GF-D8 (cell line): ENCODE measurements around the gene RRP15.

Source experiments
- DNase-seq: peaks from one replicate; lab custom pipeline; 2025; lab: John Stamatoyannopoulos, UW

The RRP15 gene

DNA sequence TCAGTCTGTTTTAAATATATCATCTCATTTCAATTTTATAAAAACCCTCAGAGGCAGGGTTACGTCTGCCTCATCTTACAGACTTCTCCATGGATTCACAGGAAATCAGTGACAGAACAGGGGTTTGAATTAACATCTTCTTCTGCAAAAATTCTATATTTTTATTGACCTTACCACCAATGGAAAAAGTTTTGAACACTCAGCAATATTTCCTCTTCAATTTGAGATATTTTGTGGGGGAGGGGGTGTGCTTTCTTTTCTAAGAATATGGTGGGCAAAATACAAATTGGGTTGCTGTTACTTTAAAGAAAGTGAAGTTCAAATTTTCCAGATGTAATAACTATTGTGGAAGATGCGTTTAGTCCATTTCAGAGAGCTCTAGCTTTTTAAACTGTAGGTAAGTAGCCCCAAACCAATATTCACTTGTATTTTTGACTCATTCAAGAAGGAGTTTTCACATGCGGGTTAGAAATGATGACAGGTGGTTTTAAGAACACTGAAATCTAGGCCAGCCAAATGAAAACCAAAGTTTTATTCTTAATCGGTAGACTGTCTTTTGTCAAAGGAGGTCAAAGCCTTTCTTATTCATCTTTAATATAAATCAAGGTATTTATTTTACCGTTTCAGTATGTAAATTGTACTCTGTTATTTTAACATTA is 77.5 kb downstream of the RRP15 start:
- no peak for DNase-seq

DNA sequence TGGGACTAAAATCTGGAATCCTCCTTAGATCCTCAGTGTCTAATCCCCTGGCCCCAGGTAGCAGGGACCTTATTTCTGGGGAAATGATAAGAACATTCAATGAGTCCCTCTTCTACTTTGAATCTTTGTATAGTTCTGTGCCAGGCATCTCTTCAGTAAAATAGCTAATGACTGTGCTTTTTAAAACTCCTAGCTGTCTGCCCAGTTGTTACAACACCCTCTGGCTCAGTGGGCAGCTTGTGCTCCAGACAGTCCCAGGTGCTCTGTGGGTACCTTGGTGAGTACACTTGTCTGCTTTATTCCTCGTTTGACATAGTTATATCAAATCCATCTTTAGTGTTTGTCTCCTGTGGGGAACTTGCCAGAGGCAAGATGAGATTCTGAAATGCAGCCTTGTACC is 78.0 kb downstream of the RRP15 start:
- no peak for DNase-seq

DNA sequence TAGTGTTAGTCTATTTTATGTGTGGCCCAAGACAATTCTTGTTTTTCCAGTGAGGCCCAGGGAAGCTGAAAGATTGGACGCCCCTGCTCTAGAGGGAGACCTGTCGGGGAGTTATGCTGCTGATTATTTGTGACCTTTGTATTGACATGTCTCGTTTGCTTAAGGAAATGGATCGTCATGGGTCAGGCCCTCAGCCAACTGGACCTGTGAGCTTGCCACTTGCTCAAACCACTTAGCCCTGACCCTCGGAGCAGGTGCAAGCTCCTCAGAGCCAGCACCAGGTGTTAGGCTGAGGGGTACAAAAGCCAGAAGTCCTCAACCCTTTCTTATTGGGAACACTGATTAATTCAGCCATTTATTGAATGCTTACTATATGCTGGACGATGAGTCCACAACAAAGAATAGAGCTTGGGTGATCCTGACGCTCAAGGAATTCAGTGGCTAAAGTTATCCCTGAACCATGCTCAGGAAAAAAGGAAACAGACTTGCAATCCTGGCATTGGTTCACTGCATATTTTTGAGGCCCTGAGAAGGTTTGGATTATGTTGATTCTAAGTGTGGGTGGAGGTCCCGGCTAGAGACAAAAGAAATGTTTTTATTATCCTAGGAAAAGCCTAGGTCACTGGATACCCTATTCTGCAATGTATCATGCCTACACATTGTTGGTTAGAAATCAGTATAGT is 79.1 kb downstream of the RRP15 start:
- no peak for DNase-seq

DNA sequence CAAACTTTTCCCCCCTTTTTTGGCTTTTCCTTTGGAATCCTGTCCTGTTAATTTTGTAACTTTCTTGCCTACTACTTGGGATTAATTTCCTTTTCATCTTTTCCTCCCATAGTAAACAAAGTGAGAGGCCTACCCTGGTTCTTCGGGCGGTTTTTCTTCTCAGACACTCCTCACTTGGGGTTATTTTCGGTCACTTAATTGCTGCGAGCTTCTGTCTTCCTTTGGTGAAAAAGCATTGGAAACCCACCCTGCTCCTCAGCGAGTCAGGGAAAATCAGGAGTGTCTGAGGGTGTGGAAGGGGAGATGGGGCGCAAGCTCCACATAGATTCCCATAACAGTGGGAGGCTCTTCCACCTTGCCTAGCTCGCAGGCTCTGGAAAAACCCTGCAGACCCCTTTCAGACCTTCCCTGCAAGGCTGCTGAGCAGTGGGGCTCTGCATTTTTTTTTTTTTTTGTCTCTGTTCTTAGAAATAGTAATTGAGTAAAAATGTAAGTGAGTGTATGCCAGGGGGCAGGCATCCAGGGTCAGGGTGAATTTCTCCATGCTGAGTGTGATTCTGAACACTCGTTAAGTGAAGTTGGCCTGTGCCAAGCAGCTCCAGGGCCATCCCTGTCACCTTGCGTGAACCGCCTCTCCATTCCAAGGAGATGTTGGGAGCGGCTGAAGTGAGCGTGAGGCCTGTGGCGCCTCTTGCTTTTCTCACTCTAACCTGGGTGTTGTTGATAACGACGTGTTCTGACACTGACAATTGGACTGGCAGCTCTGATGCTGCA is 80.3 kb downstream of the RRP15 start:
- no peak for DNase-seq

DNA sequence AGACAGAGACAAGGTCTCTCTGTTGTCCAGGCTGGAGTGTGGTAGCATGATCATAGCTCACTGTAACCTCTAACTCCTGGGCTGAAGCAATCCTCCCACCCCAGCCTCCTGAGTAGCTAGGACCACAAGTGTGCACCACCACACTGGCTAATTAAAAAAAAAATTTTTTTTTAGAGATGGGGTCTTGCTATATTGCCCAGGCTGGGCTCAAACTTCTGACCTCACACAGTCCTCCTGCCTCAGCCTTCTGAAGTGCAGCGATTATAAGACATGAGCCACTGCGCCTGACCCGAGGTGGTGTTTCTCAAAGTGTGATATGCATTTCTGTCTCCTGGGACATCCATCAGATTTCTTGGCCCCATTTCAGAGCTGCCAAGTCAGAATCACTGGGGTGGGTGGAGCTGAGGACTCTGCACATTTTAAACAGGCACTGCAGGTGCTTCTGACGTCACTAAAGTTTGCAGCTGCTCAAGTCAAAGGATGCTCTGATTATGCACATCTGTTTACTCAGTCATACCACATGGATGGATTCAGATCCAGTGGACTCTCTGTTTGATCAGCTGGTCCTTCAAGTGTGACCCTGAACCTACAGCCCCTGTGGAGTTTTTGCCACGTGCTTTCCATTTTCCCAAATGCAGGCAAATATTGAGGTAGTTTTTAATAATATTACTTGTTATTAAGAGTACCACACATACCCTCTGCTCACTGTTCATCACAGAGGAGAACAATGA is 81.4 kb downstream of the RRP15 start:
- no peak for DNase-seq

DNA sequence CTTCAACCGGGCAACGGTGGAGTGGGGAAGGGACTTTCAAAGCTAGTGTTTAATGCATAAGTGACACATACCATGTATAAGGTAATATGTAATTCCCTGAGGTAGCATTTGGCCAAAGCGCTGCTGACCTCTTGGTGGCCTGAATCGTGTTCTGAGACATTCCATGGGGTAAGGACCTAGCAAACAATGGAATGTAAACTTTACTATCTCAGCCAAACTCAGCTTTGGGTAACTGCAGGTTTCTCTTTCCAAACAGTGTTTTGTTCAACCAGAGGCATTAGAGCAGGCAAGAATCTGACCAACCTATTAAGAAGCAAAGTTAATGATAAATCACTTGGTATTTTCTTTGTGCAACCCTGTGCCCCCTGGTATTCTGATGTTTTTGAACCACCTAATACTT is 82.0 kb downstream of the RRP15 start:
- DNase-seq, result no peak

DNA sequence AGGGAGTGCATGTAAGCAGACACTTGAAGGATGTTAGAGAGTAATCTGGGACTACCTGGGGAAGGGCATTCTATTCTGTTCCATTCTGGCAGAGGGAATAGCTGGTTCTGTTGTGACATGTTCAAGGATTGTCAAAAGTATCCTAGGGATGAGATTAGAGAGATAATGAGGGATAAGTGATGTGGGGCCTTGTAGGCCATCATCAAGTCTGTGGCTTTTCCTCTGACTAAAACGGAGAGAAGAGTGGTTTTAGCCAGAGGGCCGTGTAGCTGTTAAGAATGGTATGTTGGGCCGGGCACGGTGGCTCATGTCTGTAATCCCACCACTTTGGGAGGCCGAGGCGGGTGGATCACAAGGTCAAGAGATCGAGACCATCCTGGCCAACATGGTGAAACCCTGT is 83.6 kb downstream of the RRP15 start:
- no peak for DNase-seq

DNA sequence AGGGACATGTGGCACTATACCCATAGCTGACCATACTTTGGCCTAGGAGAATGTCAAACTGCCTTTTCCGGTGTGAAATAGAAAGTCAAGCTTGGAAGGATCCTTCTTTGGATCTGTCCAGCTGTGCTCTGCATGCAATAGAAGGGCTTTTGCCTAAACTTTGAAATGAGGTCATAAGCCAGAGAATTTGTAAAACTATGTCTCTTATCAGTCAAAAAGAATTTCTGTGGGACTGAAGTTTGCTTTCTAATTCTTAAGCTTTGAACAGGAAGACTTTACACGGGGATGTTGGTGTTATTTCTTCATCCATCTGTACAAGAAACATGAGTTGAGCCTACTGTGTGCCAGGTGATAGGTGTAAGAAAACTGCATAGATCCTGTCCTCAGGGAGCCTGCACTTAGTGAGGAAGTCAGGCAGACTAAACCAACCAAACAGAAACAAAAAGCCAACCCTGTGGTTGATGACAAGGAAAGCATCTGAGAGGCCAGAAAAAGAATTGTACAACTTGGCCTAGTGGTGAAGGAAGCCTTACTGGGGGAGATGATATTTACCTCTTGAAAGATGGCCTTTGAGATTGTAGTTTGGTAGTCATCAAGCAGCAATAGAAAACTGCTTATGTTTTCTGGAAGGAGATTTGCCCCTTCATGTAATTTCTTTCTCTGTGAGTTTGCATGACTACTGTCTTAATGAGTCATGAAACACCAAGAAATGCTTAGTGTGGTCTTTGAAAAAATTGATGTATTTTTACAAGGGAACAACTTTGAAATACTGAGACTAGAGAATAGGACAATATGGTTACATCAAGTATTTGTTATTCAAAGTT is 84.8 kb downstream of the RRP15 start:
- DNase-seq, result no peak

DNA sequence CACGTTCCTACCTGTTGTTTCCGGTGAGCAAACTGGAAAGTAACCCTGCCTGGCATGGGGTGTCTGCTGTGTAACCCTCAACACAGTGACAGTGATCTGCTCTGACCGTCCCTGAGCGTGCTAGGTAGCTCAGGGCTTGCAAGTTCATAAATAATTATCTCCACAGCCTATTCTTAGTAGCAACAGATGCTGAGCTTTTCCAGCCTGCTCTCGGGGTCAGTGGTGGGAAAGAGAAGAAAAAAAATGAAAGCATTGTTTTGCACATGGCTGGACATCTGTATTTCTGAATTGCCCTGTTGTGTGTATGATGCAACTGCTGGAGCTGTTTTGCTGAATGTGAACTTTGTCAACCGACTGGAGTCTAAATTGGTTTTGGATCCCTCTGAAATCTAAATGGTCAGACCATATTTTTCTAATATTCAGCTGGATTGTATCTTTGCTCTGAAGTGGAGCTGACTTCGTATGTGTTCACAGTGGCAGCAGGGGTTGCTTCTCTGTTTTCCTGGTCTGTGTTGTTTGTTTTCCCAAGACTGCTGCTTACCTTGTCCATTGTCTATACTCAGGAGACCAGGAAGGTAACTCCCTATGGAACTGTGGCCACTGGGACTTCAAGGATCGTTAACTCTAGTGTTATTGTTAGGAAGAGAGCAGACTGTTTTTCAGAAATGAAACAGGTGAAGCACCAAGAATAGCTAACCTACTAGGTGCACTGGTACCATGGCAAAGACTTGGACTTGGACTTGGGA is 87.0 kb downstream of the RRP15 start:
- DNase-seq, result no peak

DNA sequence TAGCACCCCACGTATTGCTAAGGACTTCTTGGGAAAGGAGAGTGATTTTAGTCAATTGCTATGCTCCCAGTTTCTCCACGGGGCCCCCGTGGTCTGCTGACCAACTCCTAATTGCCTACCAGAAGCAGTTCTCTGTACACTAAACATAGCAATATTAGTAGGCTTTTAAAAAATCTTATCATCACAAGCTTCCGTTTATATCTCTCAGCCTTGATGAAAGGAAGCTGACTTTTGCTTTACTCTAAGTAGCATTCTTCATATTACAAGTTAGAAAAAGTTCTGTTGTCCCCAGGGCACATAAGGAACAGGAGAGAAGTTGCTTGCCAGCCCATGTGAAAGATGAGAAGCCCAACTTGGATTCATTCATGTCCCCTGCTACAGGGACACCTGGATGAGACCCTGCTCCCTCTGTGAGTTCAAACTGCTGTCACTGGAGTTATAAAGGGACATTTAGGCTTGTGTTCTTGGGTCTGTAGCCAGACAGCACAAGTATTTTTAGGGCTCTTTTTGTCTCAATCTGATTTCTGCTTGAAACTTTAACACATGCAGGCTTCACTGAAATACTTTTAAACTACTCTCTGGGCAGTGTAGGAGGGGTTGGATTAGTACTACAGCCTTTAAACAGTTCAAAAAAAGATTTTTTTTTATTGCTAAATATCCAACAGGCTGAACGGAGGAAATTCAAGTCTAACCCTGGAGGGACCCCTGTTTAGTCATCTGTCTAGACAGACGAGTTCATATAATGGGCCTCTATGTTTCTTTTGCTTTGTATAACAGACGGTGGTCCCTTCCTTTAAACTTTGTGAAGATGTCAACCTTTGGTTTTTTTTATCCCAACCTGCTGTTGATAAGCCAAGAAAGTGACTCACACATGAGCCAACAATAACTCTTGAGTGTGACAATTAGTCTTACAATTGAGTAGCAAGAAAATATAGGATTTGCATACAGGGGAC is 89.6 kb downstream of the RRP15 start:
- DNase-seq, result no peak

DNA sequence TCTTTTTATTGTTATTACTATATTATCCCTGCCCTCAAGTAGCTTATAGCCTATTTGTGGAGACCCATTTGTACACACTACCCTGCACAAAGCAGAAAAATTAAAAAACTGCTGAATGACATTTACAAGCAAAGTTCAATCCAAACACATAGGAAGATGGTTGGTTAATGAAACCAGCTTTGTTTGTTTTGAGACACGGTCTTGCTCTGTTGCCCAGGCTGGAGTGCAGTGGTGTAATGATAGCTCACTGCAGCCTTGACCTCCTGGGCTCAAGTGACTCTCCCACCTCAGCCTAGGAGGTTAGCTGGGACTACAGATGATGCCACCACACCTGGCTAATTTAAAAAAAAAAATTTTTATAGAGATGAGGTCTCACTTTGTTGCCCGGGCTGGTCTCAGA is 91.6 kb downstream of the RRP15 start:
- DNase-seq, result no peak

DNA sequence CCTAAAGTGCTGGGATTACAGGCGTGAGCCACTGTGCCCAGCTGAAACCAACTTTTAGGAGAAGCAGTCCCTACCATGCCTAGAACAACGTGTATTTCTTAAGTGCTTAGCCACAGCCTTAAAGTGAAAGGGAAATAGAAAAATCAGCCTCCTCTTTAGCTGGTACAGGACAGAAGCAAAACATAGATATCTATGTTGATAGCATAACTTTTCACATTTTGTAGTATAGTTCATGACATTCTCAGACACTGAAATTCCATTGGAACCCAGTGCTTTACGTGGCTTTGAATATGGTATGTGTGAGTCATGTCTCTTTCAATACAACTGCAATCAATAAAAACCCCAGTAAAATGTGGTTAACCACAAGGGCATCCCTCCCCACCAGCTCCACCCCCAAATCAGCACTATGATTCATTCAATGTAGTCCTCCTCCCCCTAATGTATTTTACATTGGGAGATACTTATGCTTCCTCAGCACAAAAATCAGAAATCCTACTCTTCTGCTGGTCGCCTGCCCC is 92.1 kb downstream of the RRP15 start:
- DNase-seq, result no peak

DNA sequence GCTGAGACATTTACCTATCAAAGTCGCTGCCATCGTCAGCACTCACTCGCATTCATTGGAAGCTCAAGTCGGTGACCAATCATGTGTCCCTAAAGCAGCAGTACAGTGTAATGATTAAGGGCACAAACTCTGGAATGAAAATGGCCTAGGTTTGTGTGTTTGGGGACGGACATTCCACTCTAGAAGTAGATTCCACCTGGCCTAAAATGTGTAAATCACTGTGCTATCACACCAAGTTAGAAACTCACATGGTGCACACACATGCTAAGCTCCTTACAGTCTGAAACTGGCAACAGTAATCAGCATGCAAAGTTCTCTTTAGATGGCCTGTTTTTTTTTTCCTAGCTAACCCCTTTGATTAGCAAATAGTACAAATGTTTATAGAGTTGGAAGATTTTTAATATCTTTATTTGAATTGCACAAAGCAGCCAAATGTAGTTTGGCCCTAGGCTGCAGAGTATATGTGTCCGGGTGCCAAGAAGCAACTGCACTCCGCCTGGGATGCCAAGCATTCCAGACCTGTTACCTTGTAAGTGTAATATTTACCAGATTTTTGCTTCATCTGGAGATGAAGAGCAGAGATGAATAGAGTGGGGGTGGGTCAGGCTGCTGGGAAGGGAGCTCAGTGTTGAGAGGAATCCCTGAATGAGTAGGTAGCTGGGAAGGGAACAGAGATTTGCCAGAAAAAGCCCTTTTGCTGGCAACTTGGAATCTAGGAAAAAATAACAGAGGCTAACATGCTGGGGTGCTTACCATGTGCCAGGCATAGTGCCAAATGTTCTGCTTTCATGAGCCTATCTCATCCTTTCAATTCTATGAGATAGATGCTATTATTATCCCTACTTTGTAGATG is 95.3 kb downstream of the RRP15 start:
- no peak for DNase-seq

DNA sequence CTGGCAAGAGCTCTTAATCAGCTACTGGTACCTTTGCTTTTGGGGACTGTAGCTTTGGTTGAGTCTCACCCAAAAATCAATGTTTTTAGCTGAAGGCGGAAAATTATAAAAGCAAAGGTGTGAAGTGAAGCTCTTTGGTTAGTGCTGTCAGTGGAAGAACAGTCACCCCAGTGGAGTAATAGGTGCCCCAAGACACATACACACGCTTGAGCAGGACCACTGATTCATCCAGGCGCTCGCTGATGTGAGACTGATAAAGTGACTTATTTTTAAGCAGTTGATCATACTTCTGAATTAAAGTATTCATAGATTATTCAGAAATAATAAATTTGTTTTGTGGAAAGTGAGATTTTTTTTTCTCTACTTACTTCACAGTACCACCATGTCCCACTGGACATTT is 97.2 kb downstream of the RRP15 start:
- no peak for DNase-seq

DNA sequence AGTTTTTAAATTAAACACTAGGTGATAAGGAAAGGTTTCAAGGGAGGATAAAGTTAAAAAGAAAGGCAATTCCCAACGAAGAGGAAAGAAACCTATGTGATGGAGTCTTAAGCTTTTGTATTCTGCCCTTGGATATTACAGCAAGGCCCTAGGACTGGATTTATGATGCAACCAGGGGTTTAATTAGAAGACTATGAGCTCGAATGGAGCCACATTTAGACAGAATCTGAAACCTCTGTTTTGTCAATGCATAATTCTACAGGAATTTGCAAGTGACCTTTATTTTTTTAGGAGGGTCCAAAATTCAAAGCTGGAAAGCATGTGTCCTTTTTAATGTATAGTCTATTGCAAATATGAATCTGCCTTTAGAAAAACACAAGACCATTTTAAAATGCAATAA is 98.0 kb downstream of the RRP15 start:
- no peak for DNase-seq

DNA sequence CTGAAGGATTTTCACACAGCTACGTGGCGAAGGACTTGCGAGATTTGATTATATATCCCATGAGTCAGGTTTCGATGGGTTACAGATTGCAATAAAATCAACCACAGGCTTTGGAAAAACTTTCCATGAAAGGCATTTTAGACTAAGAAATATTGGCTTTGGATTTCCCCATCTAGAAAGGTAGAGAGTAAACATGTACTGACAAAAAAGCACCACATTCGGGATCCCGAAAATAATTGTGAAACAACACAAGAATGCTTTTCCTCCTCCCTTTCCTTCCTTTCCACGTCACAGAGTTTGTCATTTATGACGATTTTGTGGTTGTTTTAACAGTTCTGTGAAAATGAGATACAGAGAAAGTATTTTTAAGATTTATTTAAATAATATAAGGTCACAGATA is 98.6 kb downstream of the RRP15 start:
- DNase-seq, result no peak

DNA sequence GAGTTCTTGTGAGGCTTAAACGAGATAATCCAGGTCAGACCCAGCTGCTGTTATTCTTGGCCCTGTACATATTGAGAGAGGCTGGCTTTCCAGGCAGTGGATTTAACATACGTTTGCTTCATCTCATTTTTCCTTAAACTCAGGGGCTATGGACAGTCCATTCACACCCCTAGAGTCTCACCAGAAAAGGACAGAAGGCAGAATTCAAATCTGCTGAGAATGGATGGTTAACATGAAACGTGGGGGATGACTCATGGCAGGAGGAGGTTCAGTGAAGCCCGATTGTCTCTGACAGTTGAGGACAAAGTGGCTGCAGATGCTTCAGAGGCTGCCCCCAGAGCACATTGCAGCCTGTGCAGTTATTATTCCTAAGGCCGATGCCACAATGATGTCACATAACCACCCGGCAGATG is 99.5 kb downstream of the RRP15 start:
- no peak for DNase-seq
